ENCODE data around the gene KMT2D. TPM values are rescaled to one million over a fixed set of nuclear protein-coding genes. Genes with fewer than 3 reads are reported as not detected.

KMT2D gene
- total and polyA plus RNA-seq, 10 of the 15 experiments (the other 5 are each of a cell fraction or from before 2014, with no cell fraction given), result 0.51 to 71.5 (median 10.4) TPM

DNA sequence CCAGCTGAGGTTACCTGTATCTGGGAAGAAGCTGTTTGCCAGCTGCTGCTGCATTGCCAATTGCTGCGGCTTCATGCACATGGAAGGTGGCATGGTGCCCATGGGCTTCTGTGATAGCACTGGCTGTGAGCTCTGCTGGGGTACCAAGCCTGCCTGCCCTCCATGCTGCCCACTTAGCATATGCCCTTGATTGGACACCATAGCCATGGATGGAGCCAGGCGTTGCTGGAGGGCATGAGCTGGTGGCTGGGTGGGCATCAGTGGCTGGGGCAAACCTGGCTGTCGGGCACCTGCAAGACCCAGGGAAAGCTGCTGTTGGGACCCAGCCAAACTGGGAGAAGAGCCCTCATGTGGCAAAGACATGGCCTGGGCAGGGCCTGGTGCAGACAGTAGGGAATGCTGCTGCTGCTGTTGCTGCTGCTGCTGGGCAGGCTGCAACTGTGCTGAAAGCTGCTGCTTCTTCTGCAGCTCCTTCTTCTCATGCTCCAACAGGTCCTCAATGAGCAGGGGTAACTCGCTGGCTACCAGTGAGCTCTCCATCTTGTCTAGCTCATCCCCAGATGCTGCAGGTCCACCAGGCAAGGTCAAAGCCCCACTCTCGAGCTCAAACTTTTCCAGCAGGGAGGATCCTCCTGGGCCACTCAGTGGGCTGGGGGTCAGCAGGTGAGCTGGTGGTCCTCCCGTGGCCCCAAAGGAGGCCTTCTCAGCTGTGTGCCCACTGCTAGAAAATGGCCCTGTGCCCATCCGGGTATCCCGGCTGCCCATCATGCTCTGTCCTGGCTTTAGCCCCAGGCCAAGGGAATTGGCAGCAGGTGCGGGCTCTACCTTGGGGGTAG lies 23.3 kb downstream of the KMT2D start:
- Histone ChIP-seq H3K27me3 (replicated peaks in 1 of 2; ENCODE audit: control insufficient read depth in 2 of 2, insufficient read depth in 2 of 2, low read length in 1 of 2) (no peaks in the 10 kb centered on the region), H3K4me3 (no peak overlapping the region), H4K20me1 (ENCODE audit: control insufficient read depth, insufficient read depth) (no peaks in the 10 kb centered on the region), H2AFZ (ENCODE audit: control insufficient read depth, low read depth, low read length) (no peak overlapping the region), H3K79me2 (ENCODE audit: control insufficient read depth, insufficient read depth, low read length) (no peaks in the 10 kb centered on the region), H3K9me3 (replicated peaks; ENCODE audit: control insufficient read depth, insufficient read depth, low read length) (no peaks in the 10 kb centered on the region), H3K9ac (ENCODE audit: control insufficient read depth, insufficient read depth, low read length) (no peak overlapping the region), H3K36me3 (ENCODE audit: control insufficient read depth in 2 of 2, insufficient read depth in 2 of 2, low read length in 1 of 2) (peaks cover 26 to 67% of the 10 kb centered on the region in 2 experiments), H3K4me2 (ENCODE audit: control insufficient read depth, insufficient read depth) (no peak overlapping the region), H3K27ac (ENCODE audit: control insufficient read depth, insufficient read depth) (no peak overlapping the region), H3K4me1 (ENCODE audit: control insufficient read depth, insufficient read depth, low read length) (no peaks in the 10 kb centered on the region)
- WGBS (ENCODE audit: insufficient coverage, insufficient replicate concordance, low lambda C conversion rate, missing lambda C conversion rate), result over 99% methylated on average over 9 of the region's 9 CpGs
- ChIA-PET SMC1A (ENCODE audit: uncharacterized antibody, unreplicated experiment) (no interaction called here), POLR2A (interaction anchor here (1.5 kb wide), 1 partner anchor 21 kb away, joined by 5 read pairs; no protein-coding TSS in a partner anchor), CTCF (interaction anchor here (0.6 to 2.1 kb wide), 10 partner anchors 12 to 198 kb away, joined by 3 to 9 read pairs (median 4); partner anchors contain the start of gene RHEBL1), RAD21 (ENCODE audit: unreplicated experiment) (interaction anchor here (0.8 to 1.7 kb wide), 2 partner anchors 18 to 41 kb away, joined by 3 to 6 read pairs; no protein-coding TSS in a partner anchor)
- in situ Hi-C loops (cut with MboI), result no loop called here
- ATAC-seq (no peak), FAIRE-seq (no peak), DNase-seq (ENCODE audit: low read depth, low spot score) (no peak)
- intact Hi-C loops (cut with micrococcal nuclease; ENCODE audit: unreplicated experiment), result no loop called here
- no TSS peak for BruUV-seq (replicated peaks)
- no peak for TF ChIP-seq PAX8 (IDR thresholded peaks at IDR 0.05)
- no peak for TF ChIP-seq TCF7 (IDR thresholded peaks at IDR 0.05; ENCODE audit: borderline replicate concordance)
- peak; percentile 54; the same call in 1 of the 2 replicates for TF ChIP-seq POLR2A (IDR thresholded peaks at IDR 0.05; ENCODE audit: low read depth, low read length)
- no peak for TF ChIP-seq CREB1 (IDR thresholded peaks at IDR 0.05; ENCODE audit: low read depth)
- TF ChIP-seq, protein P1, sequence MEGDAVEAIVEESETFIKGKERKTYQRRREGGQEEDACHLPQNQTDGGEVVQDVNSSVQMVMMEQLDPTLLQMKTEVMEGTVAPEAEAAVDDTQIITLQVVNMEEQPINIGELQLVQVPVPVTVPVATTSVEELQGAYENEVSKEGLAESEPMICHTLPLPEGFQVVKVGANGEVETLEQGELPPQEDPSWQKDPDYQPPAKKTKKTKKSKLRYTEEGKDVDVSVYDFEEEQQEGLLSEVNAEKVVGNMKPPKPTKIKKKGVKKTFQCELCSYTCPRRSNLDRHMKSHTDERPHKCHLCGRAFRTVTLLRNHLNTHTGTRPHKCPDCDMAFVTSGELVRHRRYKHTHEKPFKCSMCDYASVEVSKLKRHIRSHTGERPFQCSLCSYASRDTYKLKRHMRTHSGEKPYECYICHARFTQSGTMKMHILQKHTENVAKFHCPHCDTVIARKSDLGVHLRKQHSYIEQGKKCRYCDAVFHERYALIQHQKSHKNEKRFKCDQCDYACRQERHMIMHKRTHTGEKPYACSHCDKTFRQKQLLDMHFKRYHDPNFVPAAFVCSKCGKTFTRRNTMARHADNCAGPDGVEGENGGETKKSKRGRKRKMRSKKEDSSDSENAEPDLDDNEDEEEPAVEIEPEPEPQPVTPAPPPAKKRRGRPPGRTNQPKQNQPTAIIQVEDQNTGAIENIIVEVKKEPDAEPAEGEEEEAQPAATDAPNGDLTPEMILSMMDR (IDR thresholded peaks at IDR 0.05 in 2 of 3, conservative IDR thresholded peaks at IDR 0.05 in 1 of 3; ENCODE audit: control insufficient read depth in 2 of 3, extremely low read depth in 1 of 3, insufficient read depth in 1 of 3, low read depth in 3 of 3, low read length in 3 of 3), result no peak
- TF ChIP-seq, protein P2, sequence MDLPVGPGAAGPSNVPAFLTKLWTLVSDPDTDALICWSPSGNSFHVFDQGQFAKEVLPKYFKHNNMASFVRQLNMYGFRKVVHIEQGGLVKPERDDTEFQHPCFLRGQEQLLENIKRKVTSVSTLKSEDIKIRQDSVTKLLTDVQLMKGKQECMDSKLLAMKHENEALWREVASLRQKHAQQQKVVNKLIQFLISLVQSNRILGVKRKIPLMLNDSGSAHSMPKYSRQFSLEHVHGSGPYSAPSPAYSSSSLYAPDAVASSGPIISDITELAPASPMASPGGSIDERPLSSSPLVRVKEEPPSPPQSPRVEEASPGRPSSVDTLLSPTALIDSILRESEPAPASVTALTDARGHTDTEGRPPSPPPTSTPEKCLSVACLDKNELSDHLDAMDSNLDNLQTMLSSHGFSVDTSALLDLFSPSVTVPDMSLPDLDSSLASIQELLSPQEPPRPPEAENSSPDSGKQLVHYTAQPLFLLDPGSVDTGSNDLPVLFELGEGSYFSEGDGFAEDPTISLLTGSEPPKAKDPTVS (IDR thresholded peaks at IDR 0.05; ENCODE audit: low read depth, low read length), result no peak

All from GM12878 (cell line).